ENCODE results near the gene CLEC4D. TPM values are rescaled to one million over a fixed set of nuclear protein-coding genes. Genes with fewer than 3 reads are reported as not detected.

The CLEC4D gene
- polyA plus RNA-seq, 2 of the 4 experiments (the other 2 are of a cell fraction): not detected

DNA sequence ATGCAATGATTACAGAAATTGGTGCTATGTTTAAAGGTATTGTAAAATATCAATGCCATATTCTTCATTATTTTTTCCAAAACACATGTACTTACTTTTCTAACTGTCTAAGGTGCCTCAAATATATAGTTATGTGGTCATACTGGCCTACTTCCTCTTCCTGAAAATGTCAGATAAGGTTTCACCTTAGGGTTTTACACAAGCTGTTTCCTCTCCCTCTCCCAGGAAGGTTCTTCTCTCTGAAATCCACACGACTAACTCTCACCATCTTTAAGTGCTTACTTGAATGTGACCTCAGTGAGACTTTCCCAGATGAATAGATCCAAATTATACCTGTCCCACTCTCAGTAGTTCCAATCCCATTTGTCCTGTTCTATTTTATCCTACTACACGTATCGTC lies 11.6 kb upstream of the CLEC4D start:
- no peak for FAIRE-seq
- ChIA-PET POLR2A (no interaction called here), CTCF (no interaction called here)
- no peak for ATAC-seq
- TF ChIP-seq RNF2 (IDR thresholded peaks at IDR 0.05; ENCODE audit: borderline replicate concordance, low read depth) (no peak), ZNF302 (CRISPR knock-in tag; IDR thresholded peaks at IDR 0.05) (no peak), MYC (IDR thresholded peaks at IDR 0.05; ENCODE audit: borderline replicate concordance, low read length) (no peak), HOXB5 (CRISPR knock-in tag; IDR thresholded peaks at IDR 0.05) (no peak), BHLHE40 (IDR thresholded peaks at IDR 0.05; ENCODE audit: low read depth, low read length) (no peak), KDM5A (IDR thresholded peaks at IDR 0.05) (no peak), CHD4 (IDR thresholded peaks at IDR 0.05; ENCODE audit: borderline replicate concordance) (no peak), ZFP36 (IDR thresholded peaks at IDR 0.05; ENCODE audit: borderline replicate concordance, partially characterized antibody) (no peak), EHMT2 (IDR thresholded peaks at IDR 0.05; ENCODE audit: low read depth) (no peak), CEBPB (IDR thresholded peaks at IDR 0.05) (no peak)
- TF ChIP-seq, protein P1, sequence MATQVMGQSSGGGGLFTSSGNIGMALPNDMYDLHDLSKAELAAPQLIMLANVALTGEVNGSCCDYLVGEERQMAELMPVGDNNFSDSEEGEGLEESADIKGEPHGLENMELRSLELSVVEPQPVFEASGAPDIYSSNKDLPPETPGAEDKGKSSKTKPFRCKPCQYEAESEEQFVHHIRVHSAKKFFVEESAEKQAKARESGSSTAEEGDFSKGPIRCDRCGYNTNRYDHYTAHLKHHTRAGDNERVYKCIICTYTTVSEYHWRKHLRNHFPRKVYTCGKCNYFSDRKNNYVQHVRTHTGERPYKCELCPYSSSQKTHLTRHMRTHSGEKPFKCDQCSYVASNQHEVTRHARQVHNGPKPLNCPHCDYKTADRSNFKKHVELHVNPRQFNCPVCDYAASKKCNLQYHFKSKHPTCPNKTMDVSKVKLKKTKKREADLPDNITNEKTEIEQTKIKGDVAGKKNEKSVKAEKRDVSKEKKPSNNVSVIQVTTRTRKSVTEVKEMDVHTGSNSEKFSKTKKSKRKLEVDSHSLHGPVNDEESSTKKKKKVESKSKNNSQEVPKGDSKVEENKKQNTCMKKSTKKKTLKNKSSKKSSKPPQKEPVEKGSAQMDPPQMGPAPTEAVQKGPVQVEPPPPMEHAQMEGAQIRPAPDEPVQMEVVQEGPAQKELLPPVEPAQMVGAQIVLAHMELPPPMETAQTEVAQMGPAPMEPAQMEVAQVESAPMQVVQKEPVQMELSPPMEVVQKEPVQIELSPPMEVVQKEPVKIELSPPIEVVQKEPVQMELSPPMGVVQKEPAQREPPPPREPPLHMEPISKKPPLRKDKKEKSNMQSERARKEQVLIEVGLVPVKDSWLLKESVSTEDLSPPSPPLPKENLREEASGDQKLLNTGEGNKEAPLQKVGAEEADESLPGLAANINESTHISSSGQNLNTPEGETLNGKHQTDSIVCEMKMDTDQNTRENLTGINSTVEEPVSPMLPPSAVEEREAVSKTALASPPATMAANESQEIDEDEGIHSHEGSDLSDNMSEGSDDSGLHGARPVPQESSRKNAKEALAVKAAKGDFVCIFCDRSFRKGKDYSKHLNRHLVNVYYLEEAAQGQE (IDR thresholded peaks at IDR 0.05): no peak
- TF ChIP-seq, protein P2, sequence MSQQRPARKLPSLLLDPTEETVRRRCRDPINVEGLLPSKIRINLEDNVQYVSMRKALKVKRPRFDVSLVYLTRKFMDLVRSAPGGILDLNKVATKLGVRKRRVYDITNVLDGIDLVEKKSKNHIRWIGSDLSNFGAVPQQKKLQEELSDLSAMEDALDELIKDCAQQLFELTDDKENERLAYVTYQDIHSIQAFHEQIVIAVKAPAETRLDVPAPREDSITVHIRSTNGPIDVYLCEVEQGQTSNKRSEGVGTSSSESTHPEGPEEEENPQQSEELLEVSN (IDR thresholded peaks at IDR 0.05; ENCODE audit: borderline replicate concordance, low read depth): no peak
- H3K9me3 ChIP-seq: no peaks in the 10 kb centered on the region
- no peaks in the 10 kb centered on the region for H3K4me1 ChIP-seq
- H3K4me3 ChIP-seq: no peak overlapping the region
- DNase-seq (ENCODE audit: low read depth in 1 of 2, low spot score in 1 of 2): no peak
- WGBS (ENCODE audit: missing lambda C conversion rate): 55% methylated on average over 3 of the region's 3 CpGs
- H3K4me2 ChIP-seq: no peak overlapping the region
- H3K27ac ChIP-seq: no peak overlapping the region

DNA sequence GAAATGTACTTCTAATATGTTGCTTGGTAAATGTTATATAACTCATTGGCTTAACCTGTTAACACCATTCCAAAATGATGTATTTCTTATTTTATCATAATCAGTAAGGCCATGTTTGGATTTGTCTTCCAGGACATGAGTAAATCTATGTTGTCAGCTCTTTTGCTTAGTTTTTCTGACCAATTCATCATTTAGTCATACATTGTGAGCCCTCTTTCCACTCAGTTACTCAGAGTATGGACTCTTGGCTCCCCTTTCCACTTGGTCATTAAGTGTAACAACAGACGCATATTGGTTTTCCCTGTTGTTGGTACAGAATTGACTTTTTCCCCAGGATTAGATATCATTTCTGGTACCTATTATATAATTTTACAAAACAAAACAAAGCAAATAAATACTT lies 9.0 kb upstream of the CLEC4D start:
- DNase-seq (ENCODE audit: low read depth in 1 of 2, low spot score in 1 of 2) (no peak), FAIRE-seq (no peak), ATAC-seq (no peak)
- Histone ChIP-seq H3K4me2 (no peak overlapping the region), H3K4me3 (no peak overlapping the region), H3K27ac (no peak overlapping the region), H3K9me3 (no peaks in the 10 kb centered on the region), H3K4me1 (no peaks in the 10 kb centered on the region)
- WGBS (ENCODE audit: missing lambda C conversion rate): 91% methylated on average over 1 of the region's 1 CpG
- ChIA-PET CTCF (no interaction called here), POLR2A (no interaction called here)
- TF ChIP-seq HOXA7 (CRISPR knock-in tag; IDR thresholded peaks at IDR 0.05): no peak
- TF ChIP-seq HEYL (CRISPR knock-in tag; IDR thresholded peaks at IDR 0.05): no peak
- no peak for TF ChIP-seq POLR2AphosphoS2 (conservative IDR thresholded peaks at IDR 0.05; ENCODE audit: low read length)
- TF ChIP-seq GATA3 (IDR thresholded peaks at IDR 0.05; ENCODE audit: borderline replicate concordance): no peak
- no peak for TF ChIP-seq ZSCAN20 (CRISPR knock-in tag; IDR thresholded peaks at IDR 0.05)
- no peak for TF ChIP-seq HOXB5 (CRISPR knock-in tag; IDR thresholded peaks at IDR 0.05)
- no peak for TF ChIP-seq EP300 (IDR thresholded peaks at IDR 0.05)
- no peak for TF ChIP-seq CHD4 (IDR thresholded peaks at IDR 0.05; ENCODE audit: borderline replicate concordance)
- no peak for TF ChIP-seq CBX8 (IDR thresholded peaks at IDR 0.05)
- TF ChIP-seq CHD2 (IDR thresholded peaks at IDR 0.05; ENCODE audit: low read length, partially characterized antibody): no peak
- no peak for TF ChIP-seq KDM1A (IDR thresholded peaks at IDR 0.05; ENCODE audit: low read depth)
- TF ChIP-seq, protein P3, sequence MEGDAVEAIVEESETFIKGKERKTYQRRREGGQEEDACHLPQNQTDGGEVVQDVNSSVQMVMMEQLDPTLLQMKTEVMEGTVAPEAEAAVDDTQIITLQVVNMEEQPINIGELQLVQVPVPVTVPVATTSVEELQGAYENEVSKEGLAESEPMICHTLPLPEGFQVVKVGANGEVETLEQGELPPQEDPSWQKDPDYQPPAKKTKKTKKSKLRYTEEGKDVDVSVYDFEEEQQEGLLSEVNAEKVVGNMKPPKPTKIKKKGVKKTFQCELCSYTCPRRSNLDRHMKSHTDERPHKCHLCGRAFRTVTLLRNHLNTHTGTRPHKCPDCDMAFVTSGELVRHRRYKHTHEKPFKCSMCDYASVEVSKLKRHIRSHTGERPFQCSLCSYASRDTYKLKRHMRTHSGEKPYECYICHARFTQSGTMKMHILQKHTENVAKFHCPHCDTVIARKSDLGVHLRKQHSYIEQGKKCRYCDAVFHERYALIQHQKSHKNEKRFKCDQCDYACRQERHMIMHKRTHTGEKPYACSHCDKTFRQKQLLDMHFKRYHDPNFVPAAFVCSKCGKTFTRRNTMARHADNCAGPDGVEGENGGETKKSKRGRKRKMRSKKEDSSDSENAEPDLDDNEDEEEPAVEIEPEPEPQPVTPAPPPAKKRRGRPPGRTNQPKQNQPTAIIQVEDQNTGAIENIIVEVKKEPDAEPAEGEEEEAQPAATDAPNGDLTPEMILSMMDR (IDR thresholded peaks at IDR 0.05): no peak
- TF ChIP-seq JUN (IDR thresholded peaks at IDR 0.05): no peak
- TF ChIP-seq, protein P4, sequence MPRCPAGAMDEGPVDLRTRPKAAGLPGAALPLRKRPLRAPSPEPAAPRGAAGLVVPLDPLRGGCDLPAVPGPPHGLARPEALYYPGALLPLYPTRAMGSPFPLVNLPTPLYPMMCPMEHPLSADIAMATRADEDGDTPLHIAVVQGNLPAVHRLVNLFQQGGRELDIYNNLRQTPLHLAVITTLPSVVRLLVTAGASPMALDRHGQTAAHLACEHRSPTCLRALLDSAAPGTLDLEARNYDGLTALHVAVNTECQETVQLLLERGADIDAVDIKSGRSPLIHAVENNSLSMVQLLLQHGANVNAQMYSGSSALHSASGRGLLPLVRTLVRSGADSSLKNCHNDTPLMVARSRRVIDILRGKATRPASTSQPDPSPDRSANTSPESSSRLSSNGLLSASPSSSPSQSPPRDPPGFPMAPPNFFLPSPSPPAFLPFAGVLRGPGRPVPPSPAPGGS (IDR thresholded peaks at IDR 0.05): no peak
- TF ChIP-seq, protein P1 (IDR thresholded peaks at IDR 0.05): no peak
- TF ChIP-seq, protein P5, sequence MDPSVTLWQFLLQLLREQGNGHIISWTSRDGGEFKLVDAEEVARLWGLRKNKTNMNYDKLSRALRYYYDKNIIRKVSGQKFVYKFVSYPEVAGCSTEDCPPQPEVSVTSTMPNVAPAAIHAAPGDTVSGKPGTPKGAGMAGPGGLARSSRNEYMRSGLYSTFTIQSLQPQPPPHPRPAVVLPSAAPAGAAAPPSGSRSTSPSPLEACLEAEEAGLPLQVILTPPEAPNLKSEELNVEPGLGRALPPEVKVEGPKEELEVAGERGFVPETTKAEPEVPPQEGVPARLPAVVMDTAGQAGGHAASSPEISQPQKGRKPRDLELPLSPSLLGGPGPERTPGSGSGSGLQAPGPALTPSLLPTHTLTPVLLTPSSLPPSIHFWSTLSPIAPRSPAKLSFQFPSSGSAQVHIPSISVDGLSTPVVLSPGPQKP (IDR thresholded peaks at IDR 0.05; ENCODE audit: low read depth, low read length): no peak
- TF ChIP-seq NFE2L2 (conservative IDR thresholded peaks at IDR 0.05; ENCODE audit: low read length): no peak
- TF ChIP-seq FOSB (CRISPR knock-in tag; IDR thresholded peaks at IDR 0.05): no peak
